Stomach smooth muscle (tissue), 2 donors: ENCODE data around the gene ENO2.
A peak's percentile ranks its signal among the peaks of the same experiment; 100 is the strongest.

ENCODE experiments used
- H3K27ac ChIP-seq: one replicate; pipeline ENCODE4 v1.7.0; 2013; ENCODE audit warnings: mild to moderate bottlenecking, low read length, inconsistent platforms
- H3K27me3 ChIP-seq, 2 donors: one replicate each; pipeline ENCODE4 v1.7.0; 2013; ENCODE audit warnings: low read length in 2 of 2; ENCODE audit not compliant: insufficient read depth in 2 of 2, control insufficient read depth in 1 of 2
- H3K36me3 ChIP-seq, 2 donors: one replicate each; pipeline ENCODE4 v1.7.0; 2013; ENCODE audit warnings: low read length in 2 of 2; ENCODE audit not compliant: control insufficient read depth in 2 of 2, insufficient read depth in 2 of 2
- H3K4me1 ChIP-seq: one replicate; pipeline ENCODE4 v1.7.0; 2013; ENCODE audit warnings: low read length; ENCODE audit not compliant: control insufficient read depth, insufficient read depth
- H3K4me3 ChIP-seq, 2 donors: one replicate each; pipeline ENCODE4 v1.7.0; 2013; ENCODE audit warnings: low read length in 2 of 2
- H3K9ac ChIP-seq, 2 donors: one replicate each; pipeline ENCODE4 v1.7.0; 2013; ENCODE audit warnings: low read length in 2 of 2, mild to moderate bottlenecking in 1 of 2
- H3K9me3 ChIP-seq, 2 donors: one replicate each; pipeline ENCODE4 v1.7.0; 2013; ENCODE audit warnings: low read length in 2 of 2; ENCODE audit not compliant: control insufficient read depth in 2 of 2
- donor health status: healthy.
- donor health status: Pancreatic carcinoma.

Gene ENO2

DNA sequence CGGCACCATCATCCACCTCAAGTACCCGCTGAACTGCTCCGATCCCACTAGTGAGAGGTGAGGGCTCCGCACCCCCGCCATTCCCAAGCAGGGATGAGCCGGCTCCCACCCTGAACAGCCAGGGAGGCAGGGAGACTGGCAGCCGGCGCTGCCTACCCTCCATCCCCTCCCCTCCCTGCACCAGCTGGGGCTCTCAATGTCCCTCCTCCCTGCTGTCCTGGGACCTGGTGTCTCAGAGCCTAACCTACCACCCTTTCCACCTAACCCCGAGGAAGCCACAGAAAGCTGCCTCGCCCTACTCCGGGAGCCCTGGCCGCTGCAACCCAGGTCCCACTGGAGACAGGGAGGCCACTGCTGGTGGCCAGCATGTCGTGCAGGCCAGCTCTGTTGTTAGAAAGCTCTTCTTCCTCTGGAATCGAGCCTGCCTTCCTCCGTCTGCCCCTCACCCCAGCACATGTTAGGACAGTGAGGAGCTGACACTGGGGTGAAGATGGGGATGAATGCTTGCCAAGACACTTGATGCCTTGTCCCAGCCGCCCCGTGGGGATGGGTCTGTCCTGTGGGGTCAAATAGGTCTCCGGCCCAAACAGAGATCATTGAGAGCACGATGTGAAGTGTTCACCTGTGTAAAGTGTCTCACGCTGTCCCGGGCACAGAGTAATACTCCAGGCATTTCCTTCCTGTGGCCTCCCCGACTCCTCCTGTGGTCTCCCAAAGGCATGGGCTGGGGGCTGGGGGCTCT, 37.9 kb downstream of the ENO2 start:
- H3K27me3 ChIP-seq = no peaks in the 10 kb centered on the region
- peaks cover 0 to under 1% of the 10 kb centered on the region in 2 donors for H3K36me3 ChIP-seq
- H3K9ac ChIP-seq = no peak overlapping the region
- H3K27ac ChIP-seq = no peak overlapping the region
- peaks cover 6% of the 10 kb centered on the region for H3K4me1 ChIP-seq
- H3K9me3 ChIP-seq = no peaks in the 10 kb centered on the region
- peak overlapping the region in 1 of 2 donors; percentile 49 for H3K4me3 ChIP-seq

GRCh38 chr12:6952863-6953441, 38.6 kb downstream of the ENO2 start:
- no peaks in the 10 kb centered on the region for H3K36me3 ChIP-seq
- peak overlapping the region in 1 of 2 donors; percentile 49 for H3K4me3 ChIP-seq
- no peaks in the 10 kb centered on the region for H3K9me3 ChIP-seq
- H3K27ac ChIP-seq = peak overlapping the region; percentile 31
- H3K9ac ChIP-seq = no peak overlapping the region
- peaks cover 6% of the 10 kb centered on the region for H3K4me1 ChIP-seq
- no peaks in the 10 kb centered on the region for H3K27me3 ChIP-seq

DNA sequence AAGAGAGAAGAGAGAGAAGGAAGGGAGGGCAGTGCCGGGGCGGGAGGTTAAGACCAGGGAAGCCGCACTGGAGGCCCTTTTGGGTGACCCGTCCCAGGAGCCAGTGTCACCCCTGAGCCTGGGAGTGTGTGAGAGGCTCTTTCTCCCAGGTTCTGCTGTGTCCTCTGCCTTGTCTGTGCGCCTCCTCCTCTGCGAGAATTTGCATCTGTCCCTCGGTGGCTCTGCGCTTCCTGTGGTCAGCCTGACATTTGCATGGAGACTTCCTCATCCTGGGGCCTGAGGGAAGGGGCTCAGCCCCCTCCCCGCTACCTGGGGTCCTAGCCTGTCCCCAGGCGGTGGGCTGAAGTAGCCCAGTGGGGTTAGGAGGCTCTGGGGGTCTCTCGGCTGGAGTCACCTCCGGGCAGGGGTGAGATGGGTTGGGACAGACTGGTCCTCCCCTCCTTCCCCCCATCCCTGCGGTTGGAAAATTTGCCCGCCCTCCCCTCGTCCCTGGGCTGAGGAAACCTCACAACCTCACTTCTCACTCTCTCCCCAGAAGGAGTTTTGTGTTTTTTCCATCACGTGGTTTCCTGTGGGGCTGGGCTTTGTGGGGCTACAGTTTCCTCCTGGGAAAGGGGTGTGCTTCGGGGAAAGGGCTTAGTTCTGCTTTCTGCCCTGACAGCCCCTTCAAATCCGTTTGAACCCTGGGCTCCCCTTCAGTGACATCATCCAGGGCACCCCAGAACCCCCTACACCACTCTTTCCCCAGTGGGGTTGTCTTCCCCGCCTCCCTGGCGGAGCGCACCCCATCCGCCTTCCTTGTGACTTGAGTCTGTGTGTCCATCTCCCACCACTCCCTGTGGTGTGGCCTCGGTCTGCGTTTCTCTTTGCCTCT, 39.3 kb downstream of the ENO2 start:
- Histone ChIP-seq H3K9me3 (no peaks in the 10 kb centered on the region), H3K27ac (peak overlapping the region; percentile 31), H3K9ac (peak overlapping the region in 1 of 2 donors; percentile 29), H3K4me1 (peaks cover 6% of the 10 kb centered on the region), H3K36me3 (no peaks in the 10 kb centered on the region), H3K4me3 (peak overlapping the region in 1 of 2 donors; percentile 3), H3K27me3 (no peaks in the 10 kb centered on the region)

DNA sequence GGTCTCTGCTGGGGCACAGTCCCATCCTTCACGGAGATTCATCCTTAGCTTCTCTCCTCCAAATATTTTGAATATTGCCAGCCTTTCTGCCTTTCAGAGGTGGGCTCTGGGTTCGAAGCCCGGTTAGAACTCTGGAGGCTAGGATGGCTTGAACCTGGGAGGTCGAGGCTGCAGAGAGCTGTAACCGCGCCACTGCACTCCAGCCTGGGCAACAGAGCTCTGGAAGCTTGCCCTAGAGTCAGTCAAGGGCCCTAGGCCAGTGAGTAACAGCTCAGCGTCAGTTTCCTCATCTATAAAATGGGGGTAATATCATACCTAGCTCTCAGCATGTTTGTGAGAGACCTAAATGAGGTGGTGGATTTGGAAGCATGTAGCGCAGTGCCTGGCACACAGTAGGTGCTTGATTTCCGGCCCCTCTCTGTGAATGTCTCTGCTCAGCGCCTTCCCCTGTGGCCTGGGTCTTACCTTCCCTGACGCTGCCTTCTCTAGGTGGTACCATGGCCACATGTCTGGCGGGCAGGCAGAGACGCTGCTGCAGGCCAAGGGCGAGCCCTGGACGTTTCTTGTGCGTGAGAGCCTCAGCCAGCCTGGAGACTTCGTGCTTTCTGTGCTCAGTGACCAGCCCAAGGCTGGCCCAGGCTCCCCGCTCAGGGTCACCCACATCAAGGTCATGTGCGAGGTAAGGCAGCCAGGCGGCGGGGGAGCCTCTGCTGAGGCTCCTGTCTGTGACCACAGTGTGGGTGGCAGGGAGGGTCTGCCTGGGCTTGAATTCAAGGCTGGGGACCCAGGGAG, 40.1 kb downstream of the ENO2 start:
- Histone ChIP-seq H3K36me3 (no peaks in the 10 kb centered on the region), H3K27me3 (no peaks in the 10 kb centered on the region), H3K4me1 (peaks cover 6% of the 10 kb centered on the region), H3K4me3 (no peak overlapping the region), H3K9ac (peak overlapping the region in 1 of 2 donors; percentile 29), H3K27ac (no peak overlapping the region), H3K9me3 (no peaks in the 10 kb centered on the region)

- Histone ChIP-seq H3K4me1 (peaks cover 8% of the 10 kb centered on the region), H3K27ac (no peak overlapping the region), H3K9ac (no peak overlapping the region), H3K4me3 (no peak overlapping the region), H3K9me3 (no peaks in the 10 kb centered on the region), H3K27me3 (no peaks in the 10 kb centered on the region), H3K36me3 (no peaks in the 10 kb centered on the region)
Measured at GRCh38 chr12:6955108-6956020, 41.0 kb downstream of the ENO2 start.

DNA sequence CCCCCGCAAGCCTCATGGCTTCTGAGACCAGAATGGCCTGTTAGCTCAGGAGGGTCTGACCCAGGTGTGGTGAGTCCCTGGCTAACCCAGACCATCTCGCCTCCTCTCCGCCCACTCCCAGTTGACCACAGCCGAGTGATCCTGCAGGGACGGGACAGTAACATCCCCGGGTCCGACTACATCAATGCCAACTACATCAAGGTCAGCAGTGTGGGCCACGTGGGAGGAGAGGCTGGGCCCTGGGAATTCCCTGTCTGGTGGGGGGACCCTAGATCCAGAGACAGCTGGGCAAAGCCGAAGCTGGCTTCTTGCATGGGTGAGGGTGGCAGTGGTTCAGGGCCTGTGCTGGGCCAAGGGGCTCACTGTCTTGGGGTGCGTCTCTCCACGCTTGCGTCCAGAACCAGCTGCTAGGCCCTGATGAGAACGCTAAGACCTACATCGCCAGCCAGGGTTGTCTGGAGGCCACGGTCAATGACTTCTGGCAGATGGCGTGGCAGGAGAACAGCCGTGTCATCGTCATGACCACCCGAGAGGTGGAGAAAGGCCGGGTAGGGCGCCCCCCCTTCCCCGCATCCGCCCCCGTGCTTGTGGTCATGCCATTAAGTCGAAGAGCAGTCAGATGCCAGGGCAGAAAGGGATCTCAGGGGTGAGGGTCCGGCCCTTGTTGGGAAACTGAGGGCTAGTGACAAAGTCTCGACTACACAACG, 41.8 kb downstream of the ENO2 start:
- no peaks in the 10 kb centered on the region for H3K9me3 ChIP-seq
- no peaks in the 10 kb centered on the region for H3K36me3 ChIP-seq
- H3K27ac ChIP-seq = no peak overlapping the region
- H3K9ac ChIP-seq = no peak overlapping the region
- peaks cover 16% of the 10 kb centered on the region for H3K4me1 ChIP-seq
- H3K4me3 ChIP-seq = no peak overlapping the region
- H3K27me3 ChIP-seq = no peaks in the 10 kb centered on the region

- H3K36me3 ChIP-seq = no peaks in the 10 kb centered on the region
- H3K4me3 ChIP-seq = no peak overlapping the region
Measured at GRCh38 chr12:6957151-6957701, 42.8 kb downstream of the ENO2 start.

GRCh38 chr12:6957741-6958608, 43.6 kb downstream of the ENO2 start:
- H3K27me3 ChIP-seq = no peaks in the 10 kb centered on the region
- H3K9ac ChIP-seq = no peak overlapping the region
- H3K9me3 ChIP-seq = no peaks in the 10 kb centered on the region
- H3K4me3 ChIP-seq = no peak overlapping the region
- peaks cover 32% of the 10 kb centered on the region for H3K4me1 ChIP-seq
- H3K36me3 ChIP-seq = no peaks in the 10 kb centered on the region
- H3K27ac ChIP-seq = no peak overlapping the region

More at GRCh38 chr12:6957151-6957701, 42.8 kb downstream of the ENO2 start:
- Histone ChIP-seq H3K27me3 (no peaks in the 10 kb centered on the region), H3K4me1 (peaks cover 26% of the 10 kb centered on the region), H3K9me3 (no peaks in the 10 kb centered on the region), H3K9ac (no peak overlapping the region), H3K27ac (no peak overlapping the region)
